Right cardiac atrium (tissue), 5 donors: ENCODE results near the gene OR6C3. TPM values are rescaled to one million over a fixed set of nuclear protein-coding genes. Genes with fewer than 3 reads are reported as not detected.

ENCODE experiments used
- polyA plus RNA-seq: library from polyadenylated mRNA; stranded (reverse); fragments of 200-250 nt; gene quantifications from one replicate; pipeline ENCODE4 v1.2.3, GENCODE V29; 2013
- total RNA-seq, 4 donors: library from RNA; stranded (reverse); fragmentation: NEBNext Ultra II Directional; extraction: Animal tissue kit (Norgen Biotek cat#: 25700); gene quantifications; one replicate each; pipeline ENCODE4 v1.2.1, GENCODE V29; 2021
- donor health status: healthy with polysubstance abuse.
- donor health status: DM: no; HTN: yes; CAD: no.
- donor health status: DM: no; HTN: no; CAD: no.
- donor health status: DM: no; HTN: yes; CAD: no; lungs with severe emphysema.
- donor health status: DM: yes; HTN: yes; CAD: no.

OR6C3 gene
- total and polyA plus RNA-seq, 5 donors = not detected

Other genes with a start within 250 kb of the OR6C3 start
- not detected for gene OR9K2, start 204.3 kb upstream of the OR6C3 start, total RNA-seq
- gene OR9K2, start 204.3 kb upstream of the OR6C3 start, polyA plus RNA-seq = not detected
- gene OR10A7, start 109.7 kb upstream of the OR6C3 start, total RNA-seq = not detected
- not detected for gene OR10A7, start 109.7 kb upstream of the OR6C3 start, polyA plus RNA-seq
- gene OR6C74, start 86.1 kb upstream of the OR6C3 start, total RNA-seq = not detected
- gene OR6C74, start 86.1 kb upstream of the OR6C3 start, polyA plus RNA-seq = not detected
- gene OR6C6, start 34.2 kb upstream of the OR6C3 start, total RNA-seq = not detected
- gene OR6C6, start 34.2 kb upstream of the OR6C3 start, polyA plus RNA-seq = not detected
- gene OR6C1, start 16.4 kb upstream of the OR6C3 start, total RNA-seq = not detected
- not detected for gene OR6C1, start 16.4 kb upstream of the OR6C3 start, polyA plus RNA-seq
- gene OR6C75, start 32.2 kb downstream of the OR6C3 start, total RNA-seq = not detected
- not detected for gene OR6C75, start 32.2 kb downstream of the OR6C3 start, polyA plus RNA-seq
- gene OR6C65, start 69.8 kb downstream of the OR6C3 start, total RNA-seq = not detected
- gene OR6C65, start 69.8 kb downstream of the OR6C3 start, polyA plus RNA-seq = not detected
- gene OR6C76, start 95.5 kb downstream of the OR6C3 start, total RNA-seq = not detected
- gene OR6C76, start 95.5 kb downstream of the OR6C3 start, polyA plus RNA-seq = not detected
- not detected for gene OR6C2, start 113.3 kb downstream of the OR6C3 start, total RNA-seq
- gene OR6C2, start 113.3 kb downstream of the OR6C3 start, polyA plus RNA-seq = not detected
- not detected for gene OR6C70, start 139.4 kb downstream of the OR6C3 start, total RNA-seq
- not detected for gene OR6C70, start 139.4 kb downstream of the OR6C3 start, polyA plus RNA-seq
- not detected for gene OR6C68, start 161.6 kb downstream of the OR6C3 start, total RNA-seq
- gene OR6C68, start 161.6 kb downstream of the OR6C3 start, polyA plus RNA-seq = not detected
- not detected for gene OR6C4, start 218.9 kb downstream of the OR6C3 start, total RNA-seq
- gene OR6C4, start 218.9 kb downstream of the OR6C3 start, polyA plus RNA-seq = not detected
- gene OR2AP1, start 241.7 kb downstream of the OR6C3 start, total RNA-seq = not detected
- gene OR2AP1, start 241.7 kb downstream of the OR6C3 start, polyA plus RNA-seq = not detected